ENCODE results near the gene CBX7. TPM values are rescaled to one million over a fixed set of nuclear protein-coding genes. Genes with fewer than 3 reads are reported as not detected.

CBX7 gene
- total and polyA plus RNA-seq, 2 of the 8 experiments (the other 6 are each of a cell fraction or from before 2014, with no cell fraction given), result 6.9 to 8.7 TPM

GRCh38 chr22:39097098-39098020, 55.1 kb downstream of the CBX7 start, which contains the start of gene APOBEC3H:
Gene APOBEC3H, plus strand, starts transcription at chr22:39097244. Its CDS starts 3,035 bp downstream, at chr22:39100279.
- peak within 1 kb of the TSS; percentile 79 for H2BK120ac ChIP-seq (replicated peaks; ENCODE audit: low read depth, low read length)
- H3K4me1 ChIP-seq (replicated peaks in 1 of 4; ENCODE audit: control insufficient read depth in 3 of 4, insufficient read depth in 4 of 4, low read length in 3 of 4), result peaks cover 0 to 24% (median 9%) of the 10 kb centered on the region in 4 experiments; a peak in 6 of 7 replicates
- H3K4ac ChIP-seq (replicated peaks; ENCODE audit: insufficient read length, low read depth, low read length), result no peak within 1 kb of the TSS
- H2AFZ ChIP-seq (ENCODE audit: low read length), result peak within 1 kb of the TSS; percentile 94
- H4K5ac ChIP-seq (ENCODE audit: insufficient read length, low read depth, low read length), result peak within 1 kb of the TSS; percentile 2
- H3K4me3 ChIP-seq (ENCODE audit: extremely low read depth in 1 of 4, insufficient read depth in 2 of 4, low read depth in 3 of 4, low read length in 4 of 4), result no peak within 1 kb of the TSS
- peak within 1 kb of the TSS; percentile 90; the same call in 1 of the 2 replicates for H2BK5ac ChIP-seq (ENCODE audit: low read depth, low read length)
- peak within 1 kb of the TSS; percentile 85; the same call in 1 of the 2 replicates for H2BK12ac ChIP-seq (ENCODE audit: low read depth, low read length)
- H3K27ac ChIP-seq (ENCODE audit: low read depth, low read length), result peak within 1 kb of the TSS; percentile 39; the same call in 1 of the 2 replicates
- H3K36me3 ChIP-seq (ENCODE audit: control insufficient read depth in 2 of 4, insufficient read depth in 4 of 4, low read length in 3 of 4), result no peaks in the 10 kb centered on the region
- peak within 1 kb of the TSS; percentile 75 for H3K18ac ChIP-seq (ENCODE audit: extremely low read depth, low read length)
- no peak within 1 kb of the TSS for H3K14ac ChIP-seq (ENCODE audit: insufficient read length)
- H3K9ac ChIP-seq (replicated peaks in 1 of 4; ENCODE audit: extremely low read depth in 1 of 4, low read depth in 3 of 4, low read length in 3 of 4), result peak within 1 kb of the TSS in 1 of 4 experiments; percentile 4; a peak in 1 of 7 replicates
- DNase-seq (ENCODE audit: low read depth in 1 of 2, low spot score in 2 of 2) (no peak), FAIRE-seq (no peak)
- no peaks in the 10 kb centered on the region for H3K79me1 ChIP-seq (ENCODE audit: low read depth, low read length)
- H2BK15ac ChIP-seq (ENCODE audit: low read length), result peak within 1 kb of the TSS; percentile 61; the same call in 1 of the 2 replicates
- H3K4me2 ChIP-seq (ENCODE audit: insufficient read depth in 1 of 2, low read depth in 2 of 2, low read length in 2 of 2), result no peak within 1 kb of the TSS
- peak within 1 kb of the TSS; percentile 95 for H2BK20ac ChIP-seq (ENCODE audit: low read length)
- peak within 1 kb of the TSS; percentile 87 for H4K91ac ChIP-seq (replicated peaks; ENCODE audit: insufficient read length, low read length)
- ChIA-PET CTCF (ENCODE audit: partially characterized antibody) (interaction anchor here (0.6 to 2.9 kb wide), 8 partner anchors 12 to 461 kb away, joined by 3 to 10 read pairs (median 4); no protein-coding TSS in a partner anchor), POLR2A (ENCODE audit: partially characterized antibody) (interaction anchor here (0.6 to 1.5 kb wide), 4 partner anchors 13 to 87 kb away, joined by 3 to 4 read pairs (median 3); no protein-coding TSS in a partner anchor)
- peak within 1 kb of the TSS; percentile 65; the same call in 1 of the 2 replicates for H2AK5ac ChIP-seq (ENCODE audit: low read depth, low read length)
- 67% methylated on average over 8 of the region's 9 CpGs; no CpG with 5 or more reads in 1 of the 2 experiments for WGBS, 2 experiments (ENCODE audit: extremely low coverage in 1 of 2, insufficient coverage in 1 of 2, insufficient read length in 1 of 2, insufficient replicate concordance in 2 of 2, low coverage in 1 of 2, low lambda C conversion rate in 2 of 2, missing lambda C conversion rate in 1 of 2)
- H3K23me2 ChIP-seq (ENCODE audit: low read depth, low read length), result no peaks in the 10 kb centered on the region
- no peaks in the 10 kb centered on the region for H3K27me3 ChIP-seq (replicated peaks in 1 of 4; ENCODE audit: control insufficient read depth in 3 of 4, extremely low read depth in 1 of 4, insufficient read depth in 3 of 4, low read length in 3 of 4)
- no peak within 1 kb of the TSS for H3K23ac ChIP-seq (ENCODE audit: insufficient read length)
- no peak within 1 kb of the TSS for H3K56ac ChIP-seq (replicated peaks; ENCODE audit: insufficient read length, low read depth, low read length)
- no peaks in the 10 kb centered on the region for H4K20me1 ChIP-seq (replicated peaks in 1 of 2; ENCODE audit: control insufficient read depth in 1 of 2, insufficient read depth in 2 of 2, low read length in 2 of 2)
- no peaks in the 10 kb centered on the region for H3K9me3 ChIP-seq (ENCODE audit: insufficient read depth in 2 of 2, low read depth in 1 of 2, low read length in 1 of 2)
- H4K8ac ChIP-seq (ENCODE audit: extremely low read depth, insufficient read depth, low read length), result peak within 1 kb of the TSS; percentile 18
- H3K79me2 ChIP-seq (ENCODE audit: control insufficient read depth in 1 of 2, insufficient read depth in 2 of 2, low read length in 2 of 2), result no peaks in the 10 kb centered on the region
- TF ChIP-seq RFX5 (IDR thresholded peaks at IDR 0.05; ENCODE audit: borderline replicate concordance, low read depth, low read length), result no peak
- no peak for TF ChIP-seq PHF8 (conservative IDR thresholded peaks at IDR 0.05; ENCODE audit: low read depth, low read length)
- TF ChIP-seq HDAC2 (IDR thresholded peaks at IDR 0.05; ENCODE audit: borderline replicate concordance in 1 of 2, low read depth in 2 of 2, low read length in 2 of 2), result no peak
- TF ChIP-seq RNF2 (IDR thresholded peaks at IDR 0.05; ENCODE audit: borderline replicate concordance, low read depth, low read length, missing control alignments, poor library complexity, severe bottlenecking), result no peak
- no peak for TF ChIP-seq SP1 (IDR thresholded peaks at IDR 0.05; ENCODE audit: low read depth, low read length)
- no peak for TF ChIP-seq POLR2AphosphoS5 (IDR thresholded peaks at IDR 0.05; ENCODE audit: low read depth, low read length)
